Progenitor cell of endocrine pancreas (in vitro differentiated cells): Measurements from ENCODE around the gene LTBP3. TPM values are rescaled to one million over a fixed set of nuclear protein-coding genes. Genes with fewer than 3 reads are reported as not detected.

Experiments
- DNase-seq: peaks from one replicate; pipeline ENCODE4 v3.0.0; 2021; ENCODE audit warnings: low spot score; ENCODE audit not compliant: unreplicated experiment
- H3K27ac Mint-ChIP-seq: 2 replicates; pipeline ENCODE4 v1.8.0; 2021; ENCODE audit warnings: mild to moderate bottlenecking, moderate library complexity, mixed read lengths
- H3K27me3 Mint-ChIP-seq: 2 replicates; pipeline ENCODE4 v1.8.0; 2021; ENCODE audit warnings: mixed read lengths
- H3K36me3 Mint-ChIP-seq: 2 replicates; pipeline ENCODE4 v1.8.0; 2022; ENCODE audit warnings: mixed read lengths; ENCODE audit not compliant: insufficient read depth
- H3K4me1 Mint-ChIP-seq: 2 replicates; pipeline ENCODE4 v1.8.0; 2021; ENCODE audit warnings: low read depth, mixed read lengths
- H3K4me3 Mint-ChIP-seq: 2 replicates; pipeline ENCODE4 v1.8.0; 2021; ENCODE audit warnings: low read depth, mild to moderate bottlenecking, moderate library complexity, mixed read lengths
- H3K9me3 Mint-ChIP-seq: 2 replicates; pipeline ENCODE4 v1.8.0; 2021; ENCODE audit warnings: low read depth, mixed read lengths
- CTCF ChIP-seq: fragments of 200-600 bp; sonication (generic); IDR thresholded peaks from one replicate; pipeline ENCODE4 v1.5.0; 2021; ENCODE audit warnings: antibody characterized with exemption, mild to moderate bottlenecking; ENCODE audit not compliant: unreplicated experiment
- total RNA-seq: library from RNA; stranded (reverse); gene quantifications from 2 replicates; pipeline ENCODE4 v1.2.1, GENCODE V29; 2021

Gene LTBP3
- total RNA-seq, 1 donor from 2014 or later: 55.3 TPM

- Mint-ChIP-seq H3K9me3 (no peaks in the 10 kb centered on the region), H3K4me3 (peak overlapping the region; percentile 75), H3K4me1 (peaks cover 39% of the 10 kb centered on the region), H3K27ac (peak overlapping the region; percentile 74), H3K36me3 (peaks cover 2% of the 10 kb centered on the region), H3K27me3 (peaks cover 25% of the 10 kb centered on the region)
- DNase-seq: no peak
- TF ChIP-seq CTCF: no peak
Observed at GRCh38 chr11:65573391-65574079, 15.4 kb upstream of the LTBP3 start.

DNA sequence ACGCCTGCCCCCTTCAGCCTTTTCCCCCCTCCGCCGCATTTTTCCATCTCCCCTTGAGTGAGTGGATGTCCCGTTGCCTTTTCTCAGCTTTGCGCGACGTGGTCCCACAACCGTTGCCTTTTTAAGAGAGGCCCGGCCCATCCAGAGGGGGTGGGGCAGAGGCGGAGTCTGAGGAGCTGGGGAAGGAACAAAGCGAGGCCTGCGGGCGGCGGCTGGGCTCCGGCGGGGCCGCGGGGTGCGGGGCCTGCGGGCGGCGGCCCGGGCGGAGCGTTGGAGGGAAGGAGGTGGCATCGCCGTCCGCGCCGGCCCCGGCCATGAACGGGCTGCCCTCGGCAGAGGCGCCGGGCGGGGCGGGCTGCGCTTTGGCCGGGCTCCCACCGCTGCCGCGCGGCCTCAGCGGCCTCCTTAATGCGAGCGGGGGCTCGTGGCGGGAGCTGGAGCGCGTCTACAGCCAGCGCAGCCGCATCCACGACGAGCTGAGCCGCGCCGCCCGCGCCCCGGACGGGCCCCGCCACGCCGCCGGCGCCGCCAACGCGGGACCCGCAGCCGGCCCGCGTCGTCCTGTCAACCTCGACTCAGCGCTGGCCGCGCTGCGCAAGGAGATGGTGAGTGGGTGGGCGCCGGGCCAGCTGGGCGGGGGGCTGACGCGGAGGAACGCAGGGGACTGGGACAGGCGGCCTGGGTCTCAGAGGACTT is 14.3 kb upstream of the LTBP3 start, which contains the start of gene FAM89B:
FAM89B (plus strand) TSS at position 183 of the 696 bp plus-strand sequence; CDS start at position 315, 132 bp downstream.
- peak within 1 kb of the TSS; percentile 61 for H3K27ac Mint-ChIP-seq
- H3K4me1 Mint-ChIP-seq: peaks cover 41% of the 10 kb centered on the region
- H3K9me3 Mint-ChIP-seq: no peaks in the 10 kb centered on the region
- no peak for TF ChIP-seq CTCF
- peak within 1 kb of the TSS; percentile 98 for H3K4me3 Mint-ChIP-seq
- H3K36me3 Mint-ChIP-seq: no peaks in the 10 kb centered on the region
- peaks cover 16% of the 10 kb centered on the region for H3K27me3 Mint-ChIP-seq
- peak; percentile 54 for DNase-seq

DNA sequence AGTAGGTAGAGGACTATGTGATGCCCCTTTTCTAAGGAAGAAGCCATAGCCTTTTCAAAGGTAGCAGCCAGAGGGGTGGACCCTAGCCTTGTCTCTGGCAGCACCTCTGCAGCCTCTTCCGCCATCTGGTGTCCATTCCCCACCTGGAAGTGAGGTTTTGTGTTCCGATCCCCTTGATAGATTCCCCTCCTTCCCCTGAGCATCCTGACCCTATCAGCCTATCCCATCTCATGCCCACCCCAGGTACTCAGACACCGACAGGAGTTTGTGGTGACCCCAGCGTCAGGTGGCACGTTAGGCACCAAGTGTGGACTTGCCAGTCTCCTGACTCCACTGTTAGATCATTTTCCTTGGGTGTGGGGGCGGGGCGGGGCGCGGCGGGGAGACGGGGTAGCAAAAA is 13.8 kb upstream of the LTBP3 start:
- TF ChIP-seq CTCF: peak; percentile 31
- H3K27ac Mint-ChIP-seq: peak overlapping the region; percentile 61
- H3K4me1 Mint-ChIP-seq: peaks cover 41% of the 10 kb centered on the region
- peaks cover 16% of the 10 kb centered on the region for H3K27me3 Mint-ChIP-seq
- H3K4me3 Mint-ChIP-seq: peak overlapping the region; percentile 98
- H3K9me3 Mint-ChIP-seq: no peaks in the 10 kb centered on the region
- H3K36me3 Mint-ChIP-seq: no peaks in the 10 kb centered on the region
- no peak for DNase-seq

GRCh38 chr11:65571420-65571819 is 13.3 kb upstream of the LTBP3 start:
- Mint-ChIP-seq H3K4me1 (peaks cover 41% of the 10 kb centered on the region), H3K27ac (no peak overlapping the region)

More at GRCh38 chr11:65571420-65571819, 13.3 kb upstream of the LTBP3 start:
- TF ChIP-seq CTCF: no peak
- peak overlapping the region; percentile 98 for H3K4me3 Mint-ChIP-seq
- H3K36me3 Mint-ChIP-seq: no peaks in the 10 kb centered on the region
- peaks cover 11% of the 10 kb centered on the region for H3K27me3 Mint-ChIP-seq
- no peak for DNase-seq
- H3K9me3 Mint-ChIP-seq: no peaks in the 10 kb centered on the region
